ENCODE measurements around the gene HS1BP3. TPM values are rescaled to one million over a fixed set of nuclear protein-coding genes. Genes with fewer than 3 reads are reported as not detected.

Gene HS1BP3
- total and polyA plus RNA-seq, 2 of the 13 experiments (the other 11 are each of a cell fraction or from before 2014, with no cell fraction given) = 15.2 to 22.0 TPM

GRCh38 chr2:20666304-20667150 lies 15.6 kb upstream of the HS1BP3 start, which contains the start of gene GDF7 (continued):
- TF ChIP-seq ZNF101 (CRISPR knock-in tag; IDR thresholded peaks at IDR 0.05; ENCODE audit: borderline replicate concordance, low read depth) = 0 out of 2 replicates have a peak, but pooled peaks have one; percentile 42
- TF ChIP-seq RAD51 (IDR thresholded peaks at IDR 0.05; ENCODE audit: borderline replicate concordance) = no peak
- no peak for TF ChIP-seq GABPA (IDR thresholded peaks at IDR 0.05; ENCODE audit: low read depth, low read length)
- TF ChIP-seq GABPA (CRISPR knock-in tag; IDR thresholded peaks at IDR 0.05; ENCODE audit: low read depth) = no peak
- peak; percentile 99 for TF ChIP-seq ZNF800 (CRISPR knock-in tag; IDR thresholded peaks at IDR 0.05)
- TF ChIP-seq, protein P1, sequence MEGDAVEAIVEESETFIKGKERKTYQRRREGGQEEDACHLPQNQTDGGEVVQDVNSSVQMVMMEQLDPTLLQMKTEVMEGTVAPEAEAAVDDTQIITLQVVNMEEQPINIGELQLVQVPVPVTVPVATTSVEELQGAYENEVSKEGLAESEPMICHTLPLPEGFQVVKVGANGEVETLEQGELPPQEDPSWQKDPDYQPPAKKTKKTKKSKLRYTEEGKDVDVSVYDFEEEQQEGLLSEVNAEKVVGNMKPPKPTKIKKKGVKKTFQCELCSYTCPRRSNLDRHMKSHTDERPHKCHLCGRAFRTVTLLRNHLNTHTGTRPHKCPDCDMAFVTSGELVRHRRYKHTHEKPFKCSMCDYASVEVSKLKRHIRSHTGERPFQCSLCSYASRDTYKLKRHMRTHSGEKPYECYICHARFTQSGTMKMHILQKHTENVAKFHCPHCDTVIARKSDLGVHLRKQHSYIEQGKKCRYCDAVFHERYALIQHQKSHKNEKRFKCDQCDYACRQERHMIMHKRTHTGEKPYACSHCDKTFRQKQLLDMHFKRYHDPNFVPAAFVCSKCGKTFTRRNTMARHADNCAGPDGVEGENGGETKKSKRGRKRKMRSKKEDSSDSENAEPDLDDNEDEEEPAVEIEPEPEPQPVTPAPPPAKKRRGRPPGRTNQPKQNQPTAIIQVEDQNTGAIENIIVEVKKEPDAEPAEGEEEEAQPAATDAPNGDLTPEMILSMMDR (CRISPR knock-in tag; IDR thresholded peaks at IDR 0.05) = peak; percentile 71
- TF ChIP-seq, protein P2, sequence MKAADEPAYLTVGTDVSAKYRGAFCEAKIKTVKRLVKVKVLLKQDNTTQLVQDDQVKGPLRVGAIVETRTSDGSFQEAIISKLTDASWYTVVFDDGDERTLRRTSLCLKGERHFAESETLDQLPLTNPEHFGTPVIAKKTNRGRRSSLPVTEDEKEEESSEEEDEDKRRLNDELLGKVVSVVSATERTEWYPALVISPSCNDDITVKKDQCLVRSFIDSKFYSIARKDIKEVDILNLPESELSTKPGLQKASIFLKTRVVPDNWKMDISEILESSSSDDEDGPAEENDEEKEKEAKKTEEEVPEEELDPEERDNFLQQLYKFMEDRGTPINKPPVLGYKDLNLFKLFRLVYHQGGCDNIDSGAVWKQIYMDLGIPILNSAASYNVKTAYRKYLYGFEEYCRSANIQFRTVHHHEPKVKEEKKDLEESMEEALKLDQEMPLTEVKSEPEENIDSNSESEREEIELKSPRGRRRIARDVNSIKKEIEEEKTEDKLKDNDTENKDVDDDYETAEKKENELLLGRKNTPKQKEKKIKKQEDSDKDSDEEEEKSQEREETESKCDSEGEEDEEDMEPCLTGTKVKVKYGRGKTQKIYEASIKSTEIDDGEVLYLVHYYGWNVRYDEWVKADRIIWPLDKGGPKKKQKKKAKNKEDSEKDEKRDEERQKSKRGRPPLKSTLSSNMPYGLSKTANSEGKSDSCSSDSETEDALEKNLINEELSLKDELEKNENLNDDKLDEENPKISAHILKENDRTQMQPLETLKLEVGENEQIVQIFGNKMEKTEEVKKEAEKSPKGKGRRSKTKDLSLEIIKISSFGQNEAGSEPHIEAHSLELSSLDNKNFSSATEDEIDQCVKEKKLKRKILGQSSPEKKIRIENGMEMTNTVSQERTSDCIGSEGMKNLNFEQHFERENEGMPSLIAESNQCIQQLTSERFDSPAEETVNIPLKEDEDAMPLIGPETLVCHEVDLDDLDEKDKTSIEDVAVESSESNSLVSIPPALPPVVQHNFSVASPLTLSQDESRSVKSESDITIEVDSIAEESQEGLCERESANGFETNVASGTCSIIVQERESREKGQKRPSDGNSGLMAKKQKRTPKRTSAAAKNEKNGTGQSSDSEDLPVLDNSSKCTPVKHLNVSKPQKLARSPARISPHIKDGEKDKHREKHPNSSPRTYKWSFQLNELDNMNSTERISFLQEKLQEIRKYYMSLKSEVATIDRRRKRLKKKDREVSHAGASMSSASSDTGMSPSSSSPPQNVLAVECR (CRISPR knock-in tag; IDR thresholded peaks at IDR 0.05; ENCODE audit: borderline replicate concordance) = peak; percentile 32; the same call in 1 of the 2 replicates
- TF ChIP-seq, protein P3, sequence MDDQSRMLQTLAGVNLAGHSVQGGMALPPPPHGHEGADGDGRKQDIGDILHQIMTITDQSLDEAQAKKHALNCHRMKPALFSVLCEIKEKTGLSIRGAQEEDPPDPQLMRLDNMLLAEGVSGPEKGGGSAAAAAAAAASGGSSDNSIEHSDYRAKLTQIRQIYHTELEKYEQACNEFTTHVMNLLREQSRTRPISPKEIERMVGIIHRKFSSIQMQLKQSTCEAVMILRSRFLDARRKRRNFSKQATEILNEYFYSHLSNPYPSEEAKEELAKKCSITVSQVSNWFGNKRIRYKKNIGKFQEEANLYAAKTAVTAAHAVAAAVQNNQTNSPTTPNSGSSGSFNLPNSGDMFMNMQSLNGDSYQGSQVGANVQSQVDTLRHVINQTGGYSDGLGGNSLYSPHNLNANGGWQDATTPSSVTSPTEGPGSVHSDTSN (CRISPR knock-in tag; IDR thresholded peaks at IDR 0.05; ENCODE audit: borderline replicate concordance) = no peak
- no peak; the same call in 1 of the 2 replicates for TF ChIP-seq DR1 (CRISPR knock-in tag; IDR thresholded peaks at IDR 0.05)
- TF ChIP-seq CEBPG (CRISPR knock-in tag; IDR thresholded peaks at IDR 0.05) = no peak
- TF ChIP-seq, protein P4, sequence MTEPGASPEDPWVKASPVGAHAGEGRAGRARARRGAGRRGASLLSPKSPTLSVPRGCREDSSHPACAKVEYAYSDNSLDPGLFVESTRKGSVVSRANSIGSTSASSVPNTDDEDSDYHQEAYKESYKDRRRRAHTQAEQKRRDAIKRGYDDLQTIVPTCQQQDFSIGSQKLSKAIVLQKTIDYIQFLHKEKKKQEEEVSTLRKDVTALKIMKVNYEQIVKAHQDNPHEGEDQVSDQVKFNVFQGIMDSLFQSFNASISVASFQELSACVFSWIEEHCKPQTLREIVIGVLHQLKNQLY (CRISPR knock-in tag; IDR thresholded peaks at IDR 0.05) = no peak
- TF ChIP-seq MBD4 (IDR thresholded peaks at IDR 0.05; ENCODE audit: borderline replicate concordance, low read length) = no peak
- peak; percentile 20; the same call in 1 of the 2 replicates for TF ChIP-seq SOX13 (IDR thresholded peaks at IDR 0.05)
- no peak for TF ChIP-seq SOX13 (CRISPR knock-in tag; conservative IDR thresholded peaks at IDR 0.05 in 1 of 2, IDR thresholded peaks at IDR 0.05 in 1 of 2)
- TF ChIP-seq, protein P5, sequence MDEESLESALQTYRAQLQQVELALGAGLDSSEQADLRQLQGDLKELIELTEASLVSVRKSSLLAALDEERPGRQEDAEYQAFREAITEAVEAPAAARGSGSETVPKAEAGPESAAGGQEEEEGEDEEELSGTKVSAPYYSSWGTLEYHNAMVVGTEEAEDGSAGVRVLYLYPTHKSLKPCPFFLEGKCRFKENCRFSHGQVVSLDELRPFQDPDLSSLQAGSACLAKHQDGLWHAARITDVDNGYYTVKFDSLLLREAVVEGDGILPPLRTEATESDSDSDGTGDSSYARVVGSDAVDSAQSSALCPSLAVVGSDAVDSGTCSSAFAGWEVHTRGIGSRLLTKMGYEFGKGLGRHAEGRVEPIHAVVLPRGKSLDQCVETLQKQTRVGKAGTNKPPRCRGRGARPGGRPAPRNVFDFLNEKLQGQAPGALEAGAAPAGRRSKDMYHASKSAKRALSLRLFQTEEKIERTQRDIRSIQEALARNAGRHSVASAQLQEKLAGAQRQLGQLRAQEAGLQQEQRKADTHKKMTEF (CRISPR knock-in tag; IDR thresholded peaks at IDR 0.05) = no peak

Measured in HepG2 (cell line).